ENCODE measurements around the gene ETV6. TPM values are rescaled to one million over a fixed set of nuclear protein-coding genes. Genes with fewer than 3 reads are reported as not detected.

The ETV6 gene
- polyA plus RNA-seq, 12 donors: 8.2 to 15.9 (median 11.0) TPM; not detected in 1

DNA sequence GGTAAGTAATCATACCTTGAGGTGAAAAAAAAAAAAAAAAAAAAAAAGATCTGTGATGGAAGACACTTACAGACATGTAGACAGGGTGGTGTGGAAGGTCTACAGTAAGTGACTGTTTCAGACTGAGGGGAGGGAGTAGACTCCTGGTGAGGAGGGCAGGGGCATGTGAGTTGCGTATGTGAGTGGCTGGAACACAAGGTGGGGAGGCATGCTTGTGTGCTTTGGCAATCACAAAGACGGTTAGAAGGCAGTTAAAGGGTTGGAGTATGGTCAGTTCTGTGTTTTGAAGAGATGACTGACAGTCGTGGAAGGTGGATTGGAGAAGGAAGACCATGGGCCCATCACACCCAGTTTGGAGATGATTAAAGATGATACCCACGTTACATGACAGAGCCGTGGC is 65.2 kb downstream of the ETV6 start:
- DNase-seq: no peak

DNA sequence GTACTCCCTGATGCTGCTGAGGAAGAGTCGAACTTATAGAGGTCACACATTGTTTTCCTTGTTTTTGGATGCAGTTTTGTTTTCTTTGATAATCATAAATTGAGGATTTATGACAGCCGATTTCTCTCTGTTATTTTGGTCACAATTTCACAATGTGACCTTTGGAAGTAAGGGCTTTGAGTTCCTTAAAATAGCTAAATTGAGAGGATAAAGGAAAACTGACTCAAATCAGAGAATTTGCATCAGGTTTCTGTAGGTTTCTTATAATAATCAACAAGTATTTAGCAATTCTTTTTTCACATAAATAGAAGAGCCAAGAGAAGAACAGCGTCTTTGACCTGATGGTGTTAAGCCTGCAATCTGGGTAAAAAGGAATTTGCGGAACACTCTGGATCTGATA is 66.1 kb downstream of the ETV6 start:
- DNase-seq: no peak

DNA sequence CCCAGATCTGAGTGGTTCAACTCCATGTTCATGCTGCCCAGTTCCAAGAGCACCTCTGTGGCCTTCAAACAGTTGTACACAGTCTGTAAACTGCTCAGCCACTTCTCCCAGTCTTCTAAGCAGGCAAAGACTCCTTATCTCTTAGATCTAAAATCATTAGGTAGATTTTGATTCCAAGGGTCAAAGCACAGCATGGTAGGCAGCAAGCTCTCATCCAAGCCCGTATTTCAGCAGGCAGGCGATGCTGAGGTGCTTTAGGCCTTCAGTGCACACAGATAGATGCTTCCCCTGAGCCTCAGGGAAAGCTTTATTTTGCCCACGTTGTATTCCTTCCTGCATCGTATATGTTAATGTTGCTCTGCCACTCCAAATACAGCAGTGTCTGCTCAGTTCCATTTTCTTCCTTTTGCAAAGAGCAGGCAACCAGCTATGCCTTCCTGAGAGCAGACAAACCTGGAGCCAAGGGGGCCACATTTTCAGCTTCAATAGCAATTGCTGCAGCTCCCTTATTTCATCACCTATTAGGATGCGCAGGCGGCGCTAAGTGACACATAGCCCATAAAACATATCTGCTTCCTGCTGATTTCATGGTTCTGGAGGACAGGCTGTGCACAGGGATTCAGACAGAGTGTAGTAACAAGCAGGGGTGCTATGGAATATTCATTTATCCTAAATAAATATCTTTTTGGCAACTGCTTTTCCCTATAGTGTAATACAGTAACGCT is 67.5 kb downstream of the ETV6 start:
- no peak for DNase-seq

DNA sequence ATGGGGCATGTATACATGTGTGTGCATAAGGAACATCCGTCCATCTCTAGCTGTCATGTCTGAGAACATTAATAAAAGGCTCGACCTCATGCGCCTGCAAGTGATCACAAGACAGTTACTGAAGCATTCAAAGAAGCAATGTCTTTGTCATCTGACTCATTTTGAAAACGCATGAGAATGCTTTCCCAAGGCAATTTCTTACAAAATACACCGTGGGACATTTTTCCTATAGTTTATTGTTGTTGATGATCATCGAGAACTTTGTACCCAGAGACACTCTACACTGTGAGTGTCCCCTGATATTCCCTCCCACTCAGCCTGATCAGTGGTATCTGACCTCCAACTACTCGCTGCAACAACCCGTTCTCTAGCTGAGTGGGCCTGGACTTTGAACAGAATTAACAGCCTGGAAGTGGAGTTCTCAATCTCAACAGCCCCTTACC is 68.1 kb downstream of the ETV6 start:
- DNase-seq: no peak

DNA sequence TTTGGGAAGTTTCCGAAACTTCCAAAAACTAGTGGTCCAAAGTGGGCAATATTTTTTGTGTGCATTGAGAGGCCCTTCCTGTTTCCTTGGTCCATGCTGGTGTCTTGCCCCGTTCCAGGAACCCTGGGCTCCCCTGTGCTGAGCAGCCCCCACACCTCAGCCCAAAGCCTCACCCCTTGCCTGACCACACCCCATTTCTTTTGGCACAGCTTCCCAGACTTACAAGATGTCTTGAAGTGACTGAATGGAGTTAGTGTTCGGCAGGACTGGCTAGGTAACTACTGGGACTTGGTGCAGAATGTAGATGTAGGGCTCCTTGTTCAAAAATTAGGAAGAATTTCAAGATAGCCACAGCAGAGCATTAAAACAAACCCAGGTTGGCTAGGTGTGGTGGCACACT is 68.6 kb downstream of the ETV6 start:
- no peak for DNase-seq

DNA sequence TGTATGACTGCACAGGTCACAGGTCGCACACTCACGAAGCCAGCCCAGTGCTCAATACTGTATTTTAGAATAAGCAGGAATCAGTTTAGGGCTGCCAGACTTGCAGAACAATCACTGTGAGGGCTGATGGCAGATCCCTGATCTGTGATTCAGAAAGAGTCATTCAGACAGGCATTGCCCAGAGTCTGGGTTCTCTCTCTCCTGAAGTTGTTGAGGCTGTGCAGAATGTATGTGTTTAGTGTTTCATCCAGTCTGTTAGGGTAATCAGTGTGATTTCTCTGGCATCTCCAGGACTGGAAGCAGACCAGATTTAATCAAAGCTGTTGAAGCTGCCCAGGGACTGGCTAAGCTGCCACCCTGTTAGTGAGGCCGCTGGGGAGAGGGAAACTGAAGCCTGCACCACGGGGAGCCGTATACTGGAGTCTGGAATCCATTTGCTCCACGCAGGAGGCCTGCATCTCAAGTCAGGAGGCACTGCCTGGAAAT is 69.3 kb downstream of the ETV6 start:
- DNase-seq: no peak

DNA sequence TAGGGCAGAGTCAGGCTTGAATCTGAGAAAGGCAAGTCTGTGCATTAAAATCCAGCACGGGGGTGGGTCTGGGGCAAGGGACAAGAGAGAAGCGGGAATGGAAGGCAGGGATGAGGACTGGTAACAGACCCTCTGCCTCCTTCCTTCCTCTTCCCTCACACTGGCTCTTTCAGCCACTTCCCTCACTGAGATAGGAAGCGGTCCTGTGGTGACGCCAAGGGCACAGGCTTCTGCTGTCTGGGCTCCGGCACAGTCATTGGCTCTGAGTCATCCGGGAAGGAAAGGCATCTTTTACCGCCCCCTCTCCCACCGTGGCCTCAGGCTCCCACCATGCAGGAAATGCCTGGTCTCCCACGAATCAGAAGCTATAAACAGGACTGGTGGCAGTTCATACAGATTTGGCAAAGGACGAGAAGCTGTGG is 70.2 kb downstream of the ETV6 start:
- DNase-seq: no peak

DNA sequence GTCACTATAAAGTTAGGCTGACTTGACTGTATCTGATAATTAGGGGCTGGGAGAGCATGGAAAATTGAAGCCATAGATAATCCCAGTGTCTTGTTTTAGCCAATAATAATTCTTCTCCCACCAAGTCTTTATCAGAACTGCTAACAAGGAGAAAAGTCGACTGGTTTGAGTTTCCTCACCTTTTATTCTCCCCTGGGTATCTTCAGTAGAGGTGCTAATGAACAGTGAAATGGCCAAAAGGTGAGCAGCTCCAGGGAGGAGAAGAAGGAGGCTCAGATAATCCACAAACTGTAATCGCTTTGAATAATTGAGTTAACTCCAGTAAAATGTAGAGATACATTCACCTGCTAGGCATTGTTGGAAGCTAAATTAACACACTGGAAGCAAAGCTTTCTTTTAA is 72.6 kb downstream of the ETV6 start:
- DNase-seq: no peak

DNA sequence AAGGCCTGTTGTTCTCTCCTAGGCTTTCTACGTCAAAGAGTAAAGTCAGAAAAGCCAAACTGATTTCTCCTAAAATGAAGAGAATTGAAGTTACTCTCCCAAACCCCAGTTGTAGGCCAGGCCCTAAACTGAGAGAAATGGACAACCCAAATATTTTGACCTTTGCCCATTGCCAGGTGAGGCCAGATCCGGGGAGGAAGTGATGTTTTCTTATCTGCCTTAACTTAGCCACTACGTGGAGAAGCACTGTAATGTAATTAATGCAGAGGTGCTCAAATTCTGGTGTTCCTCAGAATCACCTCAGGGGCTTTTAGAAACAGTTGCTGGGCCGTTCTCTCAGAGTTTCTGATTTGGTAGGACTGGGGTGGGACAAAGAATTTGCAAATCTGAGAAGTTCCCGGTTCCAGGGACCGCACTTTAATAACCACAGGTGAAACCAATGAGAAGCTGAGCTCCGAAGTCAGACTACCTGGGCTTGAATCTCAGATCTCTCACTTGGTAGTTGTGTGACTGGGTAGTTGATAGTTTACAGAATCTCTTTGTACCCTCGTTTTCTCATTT is 73.2 kb downstream of the ETV6 start:
- no peak for DNase-seq

DNA sequence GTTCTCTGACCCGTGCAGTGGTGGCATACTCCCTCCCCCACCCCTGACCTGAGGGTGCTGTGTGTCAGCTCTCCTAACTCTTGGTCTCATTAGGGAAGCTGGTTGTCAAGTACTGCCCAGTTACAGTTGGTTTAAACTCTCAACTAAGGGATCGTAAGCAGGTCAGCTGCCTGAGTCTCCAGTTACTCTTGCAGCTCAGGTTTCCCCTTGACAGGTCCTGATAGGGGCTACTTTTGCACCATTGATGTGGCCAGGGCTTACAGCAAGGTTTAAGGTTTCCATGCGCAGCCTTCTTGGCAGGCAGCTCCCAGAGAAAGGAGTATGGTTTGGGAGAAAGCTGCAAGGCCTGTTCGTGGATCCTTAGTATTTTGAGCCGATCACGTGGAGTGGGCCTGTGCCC is 74.5 kb downstream of the ETV6 start:
- no peak for DNase-seq

DNA sequence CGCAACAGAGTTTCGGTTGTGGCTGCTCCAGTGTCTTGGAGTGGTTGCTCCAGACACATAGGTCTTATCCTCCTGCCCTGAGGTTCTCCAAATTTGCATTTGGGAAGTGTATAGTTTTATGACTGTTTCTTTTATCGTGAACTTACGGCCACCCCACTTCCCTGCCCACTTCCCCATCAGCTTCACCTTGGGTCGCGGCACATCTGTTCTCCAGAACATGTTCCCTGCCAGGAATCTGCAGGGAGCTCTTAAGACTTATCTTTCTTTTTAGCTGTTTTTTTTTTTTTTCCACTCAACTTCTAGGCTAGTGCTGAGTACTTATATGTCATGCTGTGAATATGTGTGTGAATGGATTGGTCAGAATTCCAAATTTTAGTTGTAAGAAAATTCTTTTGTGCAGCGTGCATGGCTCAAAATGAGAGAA is 75.4 kb downstream of the ETV6 start:
- peak; percentile 46 for DNase-seq

DNA sequence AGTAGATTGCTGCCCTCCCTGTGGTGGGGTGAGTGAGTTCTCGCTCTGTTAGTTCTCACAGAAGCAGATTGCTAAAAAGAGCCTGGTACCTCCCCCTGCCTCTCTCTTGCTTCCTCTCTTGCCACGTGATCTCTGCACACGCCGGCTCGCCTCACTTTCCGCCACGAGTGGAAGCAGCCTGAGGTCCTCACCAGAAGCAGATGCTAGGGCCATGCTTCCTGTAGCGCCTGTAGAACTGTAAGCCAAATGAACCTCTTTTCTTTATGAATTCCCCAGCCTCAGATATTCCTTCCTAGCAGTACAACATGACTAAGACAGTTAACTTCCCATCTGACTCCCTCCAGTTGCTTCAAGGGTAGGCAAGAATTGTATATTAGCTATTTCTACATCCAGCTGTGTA is 76.2 kb downstream of the ETV6 start:
- no peak for DNase-seq

DNA sequence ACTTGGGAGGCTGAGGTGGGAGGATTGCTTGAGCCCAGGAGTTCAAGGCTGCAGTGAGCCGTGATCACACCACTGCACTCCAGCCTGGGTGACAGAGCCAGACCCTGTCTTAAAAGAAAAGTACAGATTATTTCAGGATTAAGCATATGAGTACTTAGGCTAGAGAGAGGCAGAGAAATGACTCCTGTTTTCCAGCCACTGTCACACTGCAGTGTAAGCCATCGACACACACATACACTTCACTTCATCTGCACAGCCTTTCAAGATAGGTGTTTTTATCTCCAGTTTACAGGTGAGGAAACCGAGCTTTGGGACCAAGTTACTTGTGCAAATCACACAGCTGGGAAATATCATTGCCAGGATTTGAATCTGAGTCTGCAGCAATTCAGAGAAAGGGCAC is 77.2 kb downstream of the ETV6 start:
- DNase-seq: no peak

DNA sequence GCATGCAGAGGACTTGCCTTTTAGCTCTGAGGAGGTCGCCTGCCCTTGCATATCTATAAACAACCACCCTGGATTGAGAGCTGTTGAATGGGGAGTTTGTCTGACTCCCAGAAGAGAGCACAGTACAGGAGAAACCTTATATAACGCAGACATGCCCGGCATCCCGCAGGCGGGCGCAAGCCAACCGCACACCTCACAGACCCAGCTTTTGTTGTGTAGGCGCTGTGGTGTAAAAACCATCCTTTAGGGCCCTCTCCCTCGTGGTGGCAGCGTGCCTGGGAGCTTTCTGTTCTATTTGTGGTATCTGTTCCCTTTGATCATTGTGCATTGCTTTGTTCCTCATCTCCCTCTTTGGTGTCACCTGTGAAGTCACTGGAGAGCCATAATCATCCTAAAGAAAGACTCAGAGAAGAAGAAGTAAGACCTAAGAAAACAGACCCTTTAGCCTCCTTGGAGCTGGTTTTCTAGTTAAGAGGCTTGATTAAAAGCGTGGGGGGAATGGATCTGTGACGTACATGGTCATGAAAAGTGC is 77.7 kb downstream of the ETV6 start:
- DNase-seq: no peak

DNA sequence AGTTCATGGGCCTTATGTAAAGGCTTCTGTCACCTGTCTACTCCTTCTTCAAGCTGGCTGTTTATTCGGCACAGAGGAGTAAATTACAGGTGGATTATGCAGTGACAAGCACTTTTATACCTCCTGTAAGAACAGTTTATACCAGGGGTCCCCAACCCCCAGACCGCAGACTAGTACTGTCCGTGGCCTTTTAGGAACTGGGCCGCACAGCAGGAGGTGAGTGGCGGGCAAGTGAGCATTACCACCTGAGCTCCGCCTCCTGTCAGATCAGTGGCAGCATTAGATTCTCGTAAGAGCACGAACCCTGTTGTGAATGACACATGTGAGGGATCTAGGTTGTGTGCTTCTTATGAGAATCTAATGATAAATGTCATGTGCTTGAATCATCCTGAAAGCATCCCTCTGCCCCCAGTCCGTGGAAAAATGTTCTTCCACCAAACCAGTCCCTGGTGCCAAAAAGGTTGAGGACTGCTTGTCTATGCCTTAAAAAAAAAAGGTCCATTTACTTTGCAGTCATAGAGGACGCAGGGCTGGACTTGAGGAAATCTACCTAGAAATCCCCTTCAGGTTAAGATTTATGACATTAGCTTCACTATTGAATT is 78.8 kb downstream of the ETV6 start:
- DNase-seq: no peak

DNA sequence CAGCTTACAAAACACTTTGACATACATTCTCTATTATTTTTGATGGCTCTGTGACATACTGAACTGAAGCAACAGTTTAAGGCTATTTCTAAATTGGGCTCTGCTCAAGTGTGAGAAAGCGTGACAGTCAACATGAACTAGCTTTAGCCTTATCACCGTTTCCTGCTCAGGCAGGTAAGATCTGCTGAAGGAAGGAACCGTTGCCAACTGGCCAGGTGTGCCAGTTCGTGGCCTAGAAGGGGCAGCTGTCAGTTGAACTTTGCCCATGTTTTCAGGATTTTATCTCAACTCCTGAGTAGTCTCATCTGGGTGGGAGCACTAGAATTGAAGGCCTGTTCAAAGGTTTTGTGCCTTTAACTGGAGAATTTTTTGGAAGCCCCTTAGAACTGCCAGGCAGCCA is 79.5 kb downstream of the ETV6 start:
- DNase-seq: no peak

DNA sequence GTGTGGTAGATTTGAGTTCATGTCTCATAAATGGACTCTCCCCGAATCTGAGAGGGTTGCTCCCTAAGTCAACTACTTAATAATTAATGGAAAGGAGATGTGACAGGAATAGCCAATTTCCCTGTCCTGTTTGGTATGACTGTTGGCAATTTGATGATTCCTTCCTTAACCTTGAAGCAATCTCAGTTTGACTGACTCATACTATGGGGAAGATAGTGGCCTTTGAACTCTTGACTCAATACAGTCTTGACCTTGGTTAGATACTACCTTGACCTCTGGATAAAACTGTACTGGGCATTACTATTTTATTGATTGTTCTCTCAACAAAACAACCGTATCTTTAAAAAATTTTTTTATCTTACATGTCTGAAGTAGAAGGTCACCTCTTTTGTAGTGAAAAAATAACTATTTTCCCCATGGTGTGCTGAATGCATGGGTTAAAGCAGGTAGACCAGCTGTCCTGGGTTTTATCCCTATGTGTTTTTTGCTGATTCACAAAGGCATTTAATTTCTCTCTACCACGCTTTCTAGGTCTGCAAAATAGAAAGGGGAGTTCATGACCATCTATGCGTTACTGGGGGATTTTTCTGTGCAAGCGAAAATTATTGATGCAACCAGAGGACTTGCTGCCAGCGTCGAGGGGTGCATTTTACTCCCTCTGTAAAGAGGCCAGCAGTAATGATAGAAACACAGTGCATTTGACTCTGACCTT is 80.1 kb downstream of the ETV6 start:
- DNase-seq: no peak

DNA sequence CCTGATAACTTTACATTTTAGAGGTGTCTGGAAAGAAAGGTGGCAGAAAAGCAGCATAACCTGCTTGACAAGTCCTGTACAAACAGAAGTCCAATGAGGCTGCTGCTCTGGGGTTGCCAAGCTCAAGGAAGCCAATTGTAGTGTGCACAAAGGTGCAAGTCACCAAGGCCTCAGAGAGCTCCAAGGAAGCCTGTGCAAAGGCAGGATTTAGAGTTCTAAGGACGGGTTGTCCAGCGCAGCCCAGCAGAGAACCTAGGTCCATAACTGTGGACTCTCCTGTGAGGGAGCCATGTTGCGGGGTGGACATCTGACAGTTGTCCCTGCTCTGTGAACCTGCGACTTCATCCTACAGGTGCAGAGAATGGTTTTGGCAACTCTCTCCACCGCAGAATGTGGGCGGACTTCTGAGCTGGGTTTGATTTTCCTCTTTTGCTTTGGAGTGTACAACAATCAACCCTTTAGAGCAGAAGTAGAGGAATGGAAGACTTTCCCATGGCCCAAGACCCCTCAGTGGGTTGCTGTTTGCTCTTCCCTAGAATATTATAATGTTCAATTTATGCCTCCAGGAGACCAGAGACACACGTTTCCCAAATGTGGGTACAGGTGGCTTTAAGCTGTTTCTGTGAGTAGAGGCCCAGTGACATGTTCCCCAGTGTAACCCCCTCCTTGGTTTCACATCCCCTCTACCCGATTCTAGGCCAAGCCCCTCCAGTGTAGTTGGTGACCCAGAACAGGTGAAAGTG is 81.0 kb downstream of the ETV6 start:
- DNase-seq: no peak

DNA sequence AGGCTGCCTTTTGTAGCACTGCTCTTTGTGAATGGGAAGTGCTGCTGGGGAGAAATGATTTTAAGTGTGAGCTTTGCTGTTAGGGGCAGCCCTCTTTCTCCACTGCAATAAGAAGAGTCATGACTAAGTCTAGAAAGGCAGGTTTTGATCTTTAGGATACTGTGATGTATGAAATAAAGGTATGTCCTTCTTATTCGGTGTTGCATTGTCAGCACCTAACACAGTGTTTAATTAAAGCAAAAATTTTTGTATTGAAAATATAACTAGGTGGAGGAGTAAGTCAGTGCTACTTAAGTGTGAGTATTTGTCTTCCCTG is 81.5 kb downstream of the ETV6 start:
- DNase-seq: no peak

DNA sequence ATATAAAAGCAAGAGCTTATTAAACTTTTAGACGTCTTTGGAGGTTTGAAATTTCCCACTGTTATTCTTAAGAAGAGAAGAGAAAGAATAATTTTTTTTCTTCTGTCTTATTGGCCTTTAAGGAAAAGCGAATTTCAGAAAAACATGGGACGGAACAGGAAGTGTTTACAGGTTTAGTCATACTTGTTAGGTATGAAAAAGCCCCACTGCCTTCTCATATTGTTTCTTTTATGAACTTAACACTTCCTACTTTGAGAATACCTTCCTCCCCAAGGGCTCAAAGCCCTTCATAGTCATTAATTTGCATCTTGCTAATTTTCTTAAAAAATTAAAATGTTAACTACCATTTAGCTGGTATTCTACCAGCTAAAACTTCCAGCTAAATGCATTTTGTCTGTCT is 82.0 kb downstream of the ETV6 start:
- no peak for DNase-seq

DNA sequence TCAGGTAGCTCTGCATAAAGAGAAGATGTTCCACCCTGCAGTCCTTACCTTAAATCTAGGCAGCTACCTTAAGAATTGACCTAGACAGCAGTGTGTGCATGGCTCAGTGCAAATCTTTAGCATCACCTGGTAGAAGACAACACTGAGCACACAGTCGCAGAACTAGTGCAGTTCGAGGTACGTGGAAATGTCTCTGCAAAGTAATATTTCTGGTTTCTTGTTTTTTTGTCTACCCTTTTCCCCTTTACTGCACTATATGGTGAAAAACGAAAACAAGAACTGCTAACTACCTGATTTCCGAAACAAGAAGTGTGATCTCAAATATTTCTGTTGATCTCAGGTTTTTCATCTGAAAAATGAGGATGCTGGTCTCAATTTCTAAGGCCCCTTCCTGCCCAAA is 82.5 kb downstream of the ETV6 start:
- no peak for DNase-seq

DNA sequence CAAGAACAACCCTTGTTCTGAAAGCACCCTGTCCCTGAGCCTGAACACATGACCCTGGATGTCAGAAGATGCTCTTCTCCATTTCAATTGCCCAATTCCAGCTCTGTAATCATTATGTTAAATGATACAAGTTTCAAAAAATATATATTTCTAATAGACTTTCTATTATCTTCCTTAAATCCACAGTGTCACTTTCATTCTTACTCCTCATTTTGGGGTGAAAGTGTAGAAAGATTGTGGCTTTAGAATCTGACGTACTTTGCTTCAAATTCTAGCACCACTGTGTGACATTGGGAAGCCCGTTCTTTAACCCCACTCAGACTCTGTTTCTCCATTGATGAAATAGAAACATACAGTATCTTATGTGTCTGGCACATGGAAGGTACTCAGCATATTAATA is 83.2 kb downstream of the ETV6 start:
- DNase-seq: no peak
